Frontal cortex (tissue), 4 donors: ENCODE measurements around the gene AMN. TPM values are rescaled to one million over a fixed set of nuclear protein-coding genes. Genes with fewer than 3 reads are reported as not detected.

Experiments
- DNase-seq, 2 donors: peaks; one replicate each; pipeline ENCODE4 v3.0.0; 2012; ENCODE audit warnings: low spot score in 2 of 2
- FAIRE-seq: peaks from 2 replicates; lab custom pipeline; 2012; peaks lifted over from hg19 to GRCh38; lab: Jason Lieb, UNC
- total RNA-seq: library from RNA; depleted of rRNA; stranded (reverse); fragments of >200 nt; gene quantifications from one replicate; pipeline ENCODE4 v1.2.3, GENCODE V29; 2014
- donor health status: control.
- donor health status: control.
- donor health status: control.

Gene AMN
- total RNA-seq, 1 donor from 2014 or later, result under 0.01 TPM

- peak in 1 of 2 donors; percentile 65 for DNase-seq
- FAIRE-seq, result no peak
Observed at GRCh38 chr14:102940729-102941362, 18.4 kb downstream of the AMN start.

- FAIRE-seq (no peak), DNase-seq (no peak)
Observed at GRCh38 chr14:102941419-102942011, 19.1 kb downstream of the AMN start.

- no peak for DNase-seq
- no peak for FAIRE-seq
Observed at GRCh38 chr14:102942069-102942468, 19.6 kb downstream of the AMN start.

GRCh38 chr14:102943454-102943853 lies 21.0 kb downstream of the AMN start:
- DNase-seq (no peak), FAIRE-seq (no peak)

GRCh38 chr14:102943979-102944378 lies 21.5 kb downstream of the AMN start:
- FAIRE-seq (no peak), DNase-seq (no peak)

- FAIRE-seq (no peak), DNase-seq (no peak)
Observed at GRCh38 chr14:102944448-102945330, 22.2 kb downstream of the AMN start.

- DNase-seq (no peak), FAIRE-seq (no peak)
Observed at GRCh38 chr14:102945346-102946130, 23.1 kb downstream of the AMN start.

- no peak for DNase-seq
- no peak for FAIRE-seq
Observed at GRCh38 chr14:102947321-102948103, 25.0 kb downstream of the AMN start.

- no peak for DNase-seq
- no peak for FAIRE-seq
Observed at GRCh38 chr14:102948698-102949061, 26.2 kb downstream of the AMN start.

GRCh38 chr14:102949062-102949800 lies 26.8 kb downstream of the AMN start:
- FAIRE-seq, result no peak
- no peak for DNase-seq

- DNase-seq, result peak in 1 of 2 donors; percentile 67
- FAIRE-seq, result no peak
Observed at GRCh38 chr14:102949801-102950451, 27.5 kb downstream of the AMN start.

- no peak for DNase-seq
- no peak for FAIRE-seq
Observed at GRCh38 chr14:102951034-102951433, 28.6 kb downstream of the AMN start.

- no peak for FAIRE-seq
- no peak for DNase-seq
Observed at GRCh38 chr14:102951799-102952198, 29.3 kb downstream of the AMN start.

- FAIRE-seq (no peak), DNase-seq (no peak)
Observed at GRCh38 chr14:102952276-102952675, 29.8 kb downstream of the AMN start.

GRCh38 chr14:102953100-102953499 lies 30.6 kb downstream of the AMN start:
- FAIRE-seq, result no peak
- no peak for DNase-seq

- no peak for DNase-seq
- no peak for FAIRE-seq
Observed at GRCh38 chr14:102954081-102954789, 31.8 kb downstream of the AMN start.

- no peak for DNase-seq
- FAIRE-seq, result no peak
Observed at GRCh38 chr14:102955636-102956408, 33.4 kb downstream of the AMN start.
